ENCODE results near the gene NEK8. TPM values are rescaled to one million over a fixed set of nuclear protein-coding genes. Genes with fewer than 3 reads are reported as not detected.
A peak's percentile ranks its signal among the peaks of the same experiment; 100 is the strongest.

The NEK8 gene
- total and polyA plus RNA-seq, 2 of the 8 experiments (the other 6 are each of a cell fraction or from before 2014, with no cell fraction given): 14.9 to 23.3 TPM

GRCh38 chr17:28710861-28711722 lies 17.5 kb upstream of the NEK8 start (continued):
- TF ChIP-seq CHD7 (IDR thresholded peaks at IDR 0.05; ENCODE audit: insufficient replicate concordance, low read length) (no peak), EP300 (IDR thresholded peaks at IDR 0.05; ENCODE audit: borderline replicate concordance in 1 of 2, low read depth in 2 of 2, low read length in 2 of 2) (no peak), POLR2AphosphoS5 (IDR thresholded peaks at IDR 0.05; ENCODE audit: low read depth, low read length) (peak; percentile 93), KDM5A (IDR thresholded peaks at IDR 0.05; ENCODE audit: low read length) (no peak), GABPA (IDR thresholded peaks at IDR 0.05; ENCODE audit: borderline replicate concordance, insufficient read depth, low read length) (no peak), BRCA1 (IDR thresholded peaks at IDR 0.05; ENCODE audit: low read depth, low read length) (no peak), SIRT6 (IDR thresholded peaks at IDR 0.05; ENCODE audit: low read length) (no peak), TAF1 (IDR thresholded peaks at IDR 0.05; ENCODE audit: low read depth, low read length) (peak; percentile 96)
